Endometrium (tissue), 2 donors: ENCODE measurements around the gene ATP10A.
A peak's percentile ranks its signal among the peaks of the same experiment; 100 is the strongest.
"Not testable (repeated sequence)": the region's sequence is repeated elsewhere in the genome, so short reads cannot be mapped to it uniquely, and the experiment has no call there.

ENCODE experiments used
- FAIRE-seq: peaks from 2 replicates; lab custom pipeline; 2012; peaks lifted over from hg19 to GRCh38; lab: Jason Lieb, UNC
- donor health status: control.
- donor health status: control.

ATP10A gene

DNA sequence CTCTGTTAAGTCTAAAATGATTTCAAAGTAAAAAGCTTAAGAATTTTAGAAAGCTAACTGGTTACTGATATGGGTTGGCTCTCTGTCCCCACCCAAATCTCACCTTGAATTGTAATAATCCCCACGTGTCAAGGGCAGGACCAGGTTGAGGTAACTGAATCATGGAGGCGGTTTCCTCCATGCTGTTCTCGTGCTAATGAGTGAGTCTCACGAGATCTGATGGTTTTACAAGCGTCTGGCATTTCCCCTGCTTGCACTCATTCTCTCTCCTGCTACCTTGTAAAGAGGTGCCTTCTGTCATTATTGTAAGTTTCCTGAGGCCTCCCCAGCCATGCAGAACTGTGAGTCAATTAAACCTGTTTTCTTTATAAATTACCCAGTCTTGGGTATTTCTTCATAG, 7.1 kb downstream of the ATP10A start:
- not testable (repeated sequence) for FAIRE-seq

DNA sequence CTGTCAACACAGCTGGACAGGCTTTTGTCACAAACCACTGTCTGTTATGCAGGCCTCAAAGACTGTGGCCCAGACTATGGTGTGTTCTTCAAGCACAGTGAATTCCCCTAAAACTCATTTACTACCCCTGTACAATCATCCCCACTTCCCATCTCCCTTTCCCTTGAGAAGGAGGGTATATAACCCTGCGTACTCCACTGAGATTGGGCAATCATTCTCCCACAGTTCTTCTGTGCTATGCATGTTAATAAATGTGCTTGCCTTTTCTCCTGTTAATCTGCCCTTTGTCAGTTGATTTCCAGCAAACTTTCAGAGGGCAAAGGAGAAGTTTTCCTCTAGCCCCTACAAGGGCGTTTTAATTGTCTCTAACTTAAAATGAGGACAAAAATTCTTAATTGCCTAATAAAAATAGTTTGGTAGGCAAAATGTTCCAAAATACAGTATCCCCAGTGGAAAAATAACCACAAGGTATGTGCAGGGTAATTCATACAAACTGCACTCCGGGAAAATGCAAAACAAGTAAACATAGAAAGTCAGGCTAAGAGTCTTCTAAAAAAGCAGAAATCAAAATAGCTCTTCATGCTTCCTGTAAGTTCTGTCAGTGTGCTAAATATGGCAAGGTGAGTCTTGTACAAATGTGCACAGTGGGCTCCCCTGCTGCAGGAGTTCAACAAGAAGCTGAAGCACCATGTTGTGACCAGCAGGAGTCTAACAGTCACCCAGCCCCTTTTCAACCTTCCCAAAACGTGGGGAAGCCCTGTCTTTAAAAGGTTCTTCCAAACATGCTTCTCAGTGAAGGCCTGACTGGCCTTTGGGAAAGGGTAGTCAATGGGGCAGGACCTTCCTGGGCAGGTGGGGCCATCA, 10.2 kb downstream of the ATP10A start:
- FAIRE-seq: peak; percentile 93

DNA sequence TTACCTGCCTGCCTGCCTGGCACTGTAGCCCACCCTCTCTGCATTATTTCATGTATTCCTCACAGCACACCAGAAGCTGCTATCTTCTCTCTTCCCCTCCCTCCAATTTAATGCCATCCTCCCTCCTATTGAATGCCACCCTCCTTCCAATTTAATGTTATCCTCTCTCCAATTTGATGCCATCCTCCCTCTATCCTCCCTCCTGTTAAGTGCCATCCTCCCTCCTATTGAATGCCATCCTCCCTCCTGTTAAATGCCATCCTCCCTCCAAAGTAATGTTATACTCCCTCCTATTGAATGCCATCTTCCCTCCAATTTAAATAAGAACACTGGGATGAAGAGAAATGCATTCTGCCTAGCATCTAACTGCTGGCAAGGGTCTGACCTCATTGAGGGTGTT, 11.1 kb downstream of the ATP10A start:
- FAIRE-seq: no peak

DNA sequence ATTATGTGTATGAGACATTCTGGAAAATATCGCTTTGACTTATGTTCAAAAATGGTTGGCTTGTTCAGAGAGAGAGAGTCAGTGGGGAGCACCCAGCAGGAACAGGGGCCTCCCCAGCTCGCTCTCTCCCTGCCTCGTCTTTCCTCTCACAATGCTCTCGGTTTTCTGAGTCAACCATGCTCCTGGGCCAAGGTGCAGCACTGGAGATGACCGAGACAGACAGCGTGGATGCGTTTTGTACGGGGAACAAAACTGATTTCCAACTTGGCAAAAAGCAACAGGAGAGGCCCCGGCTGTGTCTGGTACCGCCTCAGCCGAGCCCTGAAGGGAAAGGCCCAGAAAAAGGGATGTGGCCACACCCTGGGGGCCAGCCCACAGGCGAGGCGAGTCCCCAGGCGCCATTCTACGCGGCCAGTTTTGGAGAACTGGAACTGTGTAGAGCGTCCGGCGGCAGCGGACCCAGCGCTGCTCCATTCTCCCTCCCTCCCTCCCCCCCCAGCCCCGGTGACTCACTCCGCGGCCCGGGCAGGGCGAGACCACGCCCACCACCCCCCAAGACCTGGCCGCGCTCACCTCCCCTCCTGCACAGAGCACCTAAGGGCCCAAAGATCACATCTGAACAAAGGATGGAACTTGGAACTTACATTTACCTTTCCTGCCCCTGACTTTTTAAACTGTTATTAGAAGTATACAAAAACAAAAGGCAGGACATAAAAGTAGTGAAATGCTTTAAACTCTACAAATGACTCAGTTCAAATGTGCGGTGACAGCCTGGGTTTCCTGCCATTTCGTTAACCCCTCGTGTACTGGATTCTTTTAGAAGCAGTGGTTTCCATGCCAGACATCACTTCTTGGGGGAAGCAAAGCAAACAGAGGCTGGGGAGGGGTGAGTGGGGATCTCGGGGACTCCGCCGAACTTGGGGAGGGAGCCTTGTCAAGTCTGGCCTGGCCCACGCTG, 12.7 kb downstream of the ATP10A start:
- no peak for FAIRE-seq

DNA sequence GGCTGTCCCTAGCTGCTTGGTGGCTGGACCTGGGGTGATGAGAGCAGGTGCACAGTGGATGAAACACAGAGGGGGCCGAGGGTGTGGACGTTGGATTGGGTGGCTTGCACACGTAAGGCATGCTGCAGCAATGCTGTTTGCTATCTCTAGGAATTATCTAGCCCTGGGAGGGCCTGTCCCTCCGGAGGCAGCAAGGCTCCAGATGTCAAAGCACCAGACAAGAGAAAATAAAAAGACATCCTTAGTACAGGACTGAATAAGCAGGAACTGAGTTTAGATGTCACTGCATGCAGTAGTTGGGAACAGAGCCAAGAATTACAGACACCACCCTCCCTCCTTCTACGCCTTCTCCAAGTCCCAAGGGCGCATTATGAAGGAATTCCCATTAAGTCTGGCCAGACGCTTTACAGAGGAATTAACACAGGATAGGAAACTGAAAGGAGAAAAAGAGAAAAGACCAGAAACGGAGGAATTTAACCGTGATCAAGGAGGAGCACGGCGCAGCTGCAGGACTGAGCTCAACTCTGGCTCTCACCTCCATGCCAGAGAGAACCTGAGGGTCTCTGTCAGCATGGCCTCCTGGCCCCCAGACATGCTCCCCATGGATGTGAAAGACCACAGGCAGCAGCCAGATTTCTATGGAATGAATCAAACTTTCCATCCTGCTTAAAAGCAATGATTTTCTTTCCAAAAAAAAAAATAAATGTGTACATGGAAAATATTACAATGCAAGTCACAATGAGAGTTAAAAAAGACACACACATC, 13.8 kb downstream of the ATP10A start:
- peak; percentile 94 for FAIRE-seq

DNA sequence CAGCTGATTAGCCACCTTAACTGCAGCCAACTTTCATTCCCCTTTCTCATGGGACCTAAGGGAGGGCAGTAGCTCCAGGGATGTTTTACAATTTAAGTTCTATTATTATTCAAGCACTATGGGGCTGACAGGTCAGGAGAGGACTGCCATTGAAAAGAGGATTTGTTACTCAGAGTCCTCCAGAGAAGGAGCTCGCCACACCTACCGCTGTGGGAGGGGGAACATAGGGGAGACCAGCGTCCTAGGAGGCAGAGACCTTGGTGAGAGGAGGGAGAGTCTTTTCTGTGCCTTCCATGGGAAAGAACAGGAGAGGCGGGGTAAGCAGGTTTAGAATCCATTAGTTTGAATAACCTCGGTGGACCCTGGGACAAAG, 14.4 kb downstream of the ATP10A start:
- no peak for FAIRE-seq

DNA sequence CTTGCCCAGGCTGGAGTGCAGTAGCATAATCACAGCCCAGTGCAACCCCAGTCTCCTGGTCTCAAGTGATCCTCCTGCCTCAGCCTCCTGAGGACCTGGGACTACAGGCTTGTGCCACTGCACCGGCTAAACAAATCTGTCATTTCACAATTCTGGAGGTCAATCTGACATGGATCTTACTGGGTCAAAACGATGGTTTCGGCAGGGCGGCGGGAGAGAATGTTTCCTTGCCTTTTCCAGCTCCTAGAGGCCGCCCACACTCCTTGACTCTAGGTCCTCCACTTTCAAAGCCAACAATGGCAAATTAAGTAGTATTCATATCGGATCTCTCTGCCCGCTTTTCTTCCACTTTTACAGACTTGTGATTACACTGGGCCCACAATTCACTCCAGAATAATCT, 14.8 kb downstream of the ATP10A start:
- no peak for FAIRE-seq

DNA sequence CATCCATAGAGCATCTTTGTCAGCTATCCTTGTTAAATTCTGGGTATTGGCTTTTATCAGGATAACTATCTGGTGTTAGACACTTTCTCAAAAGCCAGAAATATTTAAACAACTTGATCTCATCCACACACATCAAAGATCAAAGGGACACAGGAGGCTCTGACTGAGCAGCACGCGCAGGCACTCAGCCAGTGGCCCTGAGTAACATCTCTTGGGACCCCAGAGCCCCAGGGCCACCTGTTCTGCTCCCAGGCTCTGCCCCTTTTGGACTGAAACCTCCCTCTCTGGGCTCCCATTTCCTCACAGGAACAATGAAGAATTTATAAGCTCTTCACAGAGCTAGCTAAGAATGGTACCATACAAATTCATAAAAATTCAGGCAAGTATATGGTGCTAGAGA, 16.1 kb downstream of the ATP10A start:
- FAIRE-seq: no peak

DNA sequence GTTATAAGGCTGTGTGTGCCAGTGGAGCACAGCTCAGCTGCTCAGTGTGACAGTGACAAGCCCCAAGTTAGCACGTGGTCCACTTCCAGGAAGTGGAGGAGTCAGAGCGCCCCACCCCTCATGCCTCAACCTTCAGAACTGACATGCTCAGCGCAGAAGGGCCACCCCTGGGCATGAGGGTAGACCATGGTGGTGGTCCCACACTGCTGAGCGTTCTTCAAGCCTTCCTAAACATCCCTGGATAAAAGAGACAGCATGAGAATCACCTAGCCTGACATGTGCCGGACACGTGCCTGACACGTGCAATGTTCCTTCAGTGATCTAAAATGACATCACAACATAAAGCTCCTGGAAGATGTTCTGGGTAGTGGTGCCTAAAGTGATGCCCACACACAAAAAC, 16.8 kb downstream of the ATP10A start:
- no peak for FAIRE-seq

DNA sequence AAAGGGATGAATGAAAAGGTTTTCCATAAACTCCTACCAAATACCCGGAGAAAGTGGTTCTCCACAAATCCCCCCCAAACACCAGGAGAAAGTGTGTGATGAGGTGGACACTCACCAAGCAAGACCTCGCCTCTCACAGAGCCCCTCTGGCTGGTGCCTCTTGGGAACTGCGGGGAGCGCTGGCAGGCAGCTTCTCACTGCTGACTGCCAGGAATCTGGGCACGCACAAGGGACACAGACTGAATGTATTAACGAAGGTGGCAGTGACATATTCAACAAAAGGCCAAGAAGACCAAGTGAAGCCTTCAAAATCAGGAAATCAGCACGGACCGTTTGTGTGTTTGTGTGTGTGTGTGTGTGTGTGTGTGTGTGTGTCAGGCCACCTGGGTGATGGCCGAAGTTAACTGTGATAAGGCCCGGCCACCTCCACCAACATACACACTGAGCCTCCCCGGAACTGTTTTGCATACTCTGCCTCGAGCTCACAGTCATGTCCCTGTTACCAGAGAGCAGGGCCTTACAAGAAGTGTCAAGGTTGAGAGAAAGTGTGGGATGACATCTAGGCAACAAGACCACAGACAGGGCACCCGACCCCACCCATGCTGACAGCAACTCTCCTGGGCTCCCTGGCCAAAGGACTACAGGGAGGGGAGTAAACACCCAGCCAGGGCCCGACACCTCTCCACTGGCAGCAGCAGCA, 18.0 kb downstream of the ATP10A start:
- no peak for FAIRE-seq

DNA sequence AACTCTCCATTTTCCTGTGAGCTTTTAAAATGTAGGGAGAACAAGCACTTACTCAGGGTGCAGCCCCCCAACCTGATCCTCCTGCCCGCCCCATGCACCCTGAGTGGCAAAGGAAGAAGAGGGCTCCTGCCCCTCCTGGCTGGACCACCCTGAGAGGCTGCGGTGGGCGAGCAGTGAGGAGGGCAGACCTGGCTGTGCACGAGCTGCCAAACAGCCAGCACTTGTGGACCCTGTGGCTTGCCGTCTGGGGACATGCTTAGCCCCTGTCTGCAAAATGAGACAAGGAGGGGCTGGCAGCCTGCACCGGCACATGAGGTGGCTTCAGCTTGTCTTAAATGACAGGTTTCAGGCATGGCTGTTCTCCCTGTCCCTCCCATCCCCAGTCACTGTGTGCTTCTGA, 18.6 kb downstream of the ATP10A start:
- no peak for FAIRE-seq

DNA sequence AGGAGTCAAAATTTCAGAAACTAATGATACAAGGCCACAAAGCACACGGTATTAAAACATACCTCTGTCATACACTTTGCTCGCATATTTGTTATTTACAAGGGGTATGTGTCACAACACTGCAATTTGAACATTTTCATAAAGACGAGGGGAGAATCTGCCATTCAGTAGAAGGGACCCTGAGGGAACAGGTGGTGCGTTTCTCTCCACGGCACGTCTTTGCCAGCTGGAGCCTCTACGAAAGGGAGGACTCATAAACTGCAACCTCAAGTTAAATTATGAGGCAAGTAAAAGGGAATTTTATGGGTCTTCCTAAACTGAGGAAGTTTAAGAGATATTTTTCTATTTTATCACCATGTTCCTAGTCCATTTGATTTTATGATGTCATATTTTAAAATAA, 19.1 kb downstream of the ATP10A start:
- peak; percentile 26 for FAIRE-seq

DNA sequence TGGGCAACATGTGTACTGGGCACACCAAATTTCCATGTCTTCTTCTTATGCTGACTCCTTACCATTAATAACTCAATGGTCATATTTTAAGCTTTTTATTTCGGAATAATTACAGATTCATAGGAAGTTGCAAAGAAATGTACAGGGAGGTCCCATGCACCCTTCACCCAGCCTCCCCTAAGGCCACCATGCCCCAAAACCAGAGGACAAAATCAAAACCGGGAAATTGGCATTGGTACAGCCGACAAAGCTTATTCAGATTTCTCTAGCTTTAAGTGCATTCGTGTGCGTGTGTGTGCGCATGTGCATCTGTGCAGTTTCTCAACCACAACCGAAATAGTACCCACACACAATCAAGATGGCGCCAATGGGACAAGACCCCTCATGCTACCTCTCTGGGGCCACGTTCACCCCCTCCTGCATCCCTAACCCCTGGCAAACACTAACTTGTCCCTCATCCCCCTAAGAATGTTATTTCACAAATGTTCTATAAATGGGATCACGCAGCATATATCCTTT, 23.4 kb downstream of the ATP10A start:
- no peak for FAIRE-seq

DNA sequence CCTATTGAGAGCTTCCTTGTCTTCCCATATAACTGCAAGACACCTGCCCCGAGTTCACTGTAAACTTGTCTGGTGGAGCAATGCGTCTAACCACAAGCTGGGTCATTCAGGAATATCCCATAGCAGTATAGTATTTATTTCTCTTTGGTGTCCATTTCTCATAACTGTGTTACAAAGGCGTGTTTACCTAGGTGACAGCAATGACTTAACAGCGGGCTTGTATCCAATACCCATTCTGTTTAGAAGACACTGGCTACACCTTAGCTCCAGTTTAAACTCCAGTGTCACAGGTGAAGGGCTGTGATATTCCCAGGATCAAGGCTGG, 24.3 kb downstream of the ATP10A start:
- no peak for FAIRE-seq

DNA sequence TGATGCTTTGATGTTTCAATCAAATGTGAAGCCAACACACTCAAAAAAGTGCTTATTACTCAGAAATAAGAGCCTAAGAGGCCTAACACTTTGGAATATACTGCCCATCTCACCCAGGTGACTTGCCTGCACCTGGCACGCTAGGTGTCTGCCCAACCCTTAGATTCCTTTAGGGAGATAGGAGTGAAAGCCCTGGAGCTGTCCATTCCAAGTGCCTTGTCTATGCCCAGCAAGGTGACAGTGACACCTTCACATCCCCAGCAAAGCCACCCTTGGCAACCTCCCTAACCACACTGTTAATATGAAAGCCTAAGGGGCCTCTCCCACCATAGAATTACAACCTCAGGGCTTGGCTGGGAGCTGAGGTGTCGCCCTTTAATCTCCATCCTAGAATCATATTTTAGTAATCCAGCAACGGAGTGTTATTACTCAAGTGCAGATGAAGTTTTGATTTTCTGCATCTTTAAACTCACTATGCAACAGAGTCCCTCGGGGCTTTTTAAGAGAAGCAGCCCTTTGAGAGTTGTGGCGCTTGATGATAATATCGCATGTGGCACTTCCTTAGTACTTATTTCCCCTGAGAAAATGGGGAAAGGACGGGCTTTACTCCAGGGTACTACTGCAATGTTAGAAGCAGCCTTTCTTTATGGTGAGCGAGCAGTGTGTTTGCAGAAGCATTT, 24.8 kb downstream of the ATP10A start:
- no peak for FAIRE-seq

DNA sequence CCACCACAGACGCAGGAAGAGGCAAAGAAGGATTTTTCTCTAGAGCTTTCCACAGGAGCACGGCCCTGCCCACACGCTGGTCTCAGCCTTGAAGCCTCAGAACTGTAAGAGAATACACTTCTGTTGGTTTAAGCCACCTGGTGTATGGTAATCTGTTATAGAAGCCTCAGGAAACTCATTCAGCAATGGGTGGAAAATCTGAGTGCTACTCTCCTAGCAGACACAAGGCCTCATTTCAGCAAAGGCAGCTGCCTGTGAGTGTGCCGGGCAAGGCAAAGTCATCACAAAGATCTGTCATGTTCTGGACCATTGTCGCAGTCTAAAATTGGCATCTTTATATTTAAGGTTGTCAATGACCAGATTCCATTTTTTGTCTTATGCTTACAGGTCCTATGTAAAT, 31.0 kb downstream of the ATP10A start:
- FAIRE-seq: no peak

DNA sequence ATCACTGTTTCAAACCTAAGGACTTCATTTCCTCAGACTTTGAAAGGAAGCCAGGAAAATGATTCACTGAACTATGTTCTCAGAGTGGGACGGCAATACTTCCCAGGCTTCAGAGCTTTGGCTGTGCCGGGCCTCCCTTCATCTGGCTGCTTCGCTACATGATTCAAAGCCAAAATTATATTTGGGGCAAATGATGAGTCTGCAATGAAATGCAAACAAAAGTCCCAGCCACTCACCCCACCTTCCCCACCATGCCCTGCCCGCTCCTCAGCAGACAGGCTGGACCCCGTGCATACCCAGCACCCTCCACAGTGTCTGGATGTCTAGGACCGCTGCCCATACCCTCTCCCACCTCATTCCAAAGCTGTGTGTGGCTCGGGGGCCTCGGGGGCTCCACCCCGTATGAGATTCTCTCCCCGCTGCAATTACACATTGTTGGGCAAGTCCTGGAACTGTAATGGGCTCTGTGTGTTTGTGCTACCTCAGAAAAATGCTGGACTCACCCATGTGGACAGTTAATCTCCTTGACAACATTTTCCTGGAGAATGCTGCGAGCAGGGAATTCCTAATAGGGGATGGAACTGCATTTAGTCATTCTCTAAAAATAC, 32.2 kb downstream of the ATP10A start:
- no peak for FAIRE-seq

DNA sequence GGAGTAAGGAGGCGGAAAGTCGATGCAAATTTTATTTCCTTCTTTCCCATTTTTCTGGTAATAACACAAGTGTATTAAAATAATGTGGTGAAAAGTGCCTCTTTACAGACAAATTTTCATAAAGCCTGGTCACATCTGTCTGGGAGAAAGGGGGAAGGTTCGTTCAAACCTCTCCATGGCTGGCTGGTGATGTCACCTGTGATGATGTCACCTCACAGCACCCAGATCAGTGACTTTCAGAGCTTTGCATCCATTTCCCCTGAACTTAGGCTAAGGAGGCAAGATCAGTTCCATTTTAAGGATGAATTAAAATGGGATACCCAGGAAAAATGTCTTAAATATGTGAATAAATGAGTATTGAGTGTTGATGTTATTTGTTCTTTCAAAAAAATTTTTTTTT, 34.1 kb downstream of the ATP10A start:
- no peak for FAIRE-seq

DNA sequence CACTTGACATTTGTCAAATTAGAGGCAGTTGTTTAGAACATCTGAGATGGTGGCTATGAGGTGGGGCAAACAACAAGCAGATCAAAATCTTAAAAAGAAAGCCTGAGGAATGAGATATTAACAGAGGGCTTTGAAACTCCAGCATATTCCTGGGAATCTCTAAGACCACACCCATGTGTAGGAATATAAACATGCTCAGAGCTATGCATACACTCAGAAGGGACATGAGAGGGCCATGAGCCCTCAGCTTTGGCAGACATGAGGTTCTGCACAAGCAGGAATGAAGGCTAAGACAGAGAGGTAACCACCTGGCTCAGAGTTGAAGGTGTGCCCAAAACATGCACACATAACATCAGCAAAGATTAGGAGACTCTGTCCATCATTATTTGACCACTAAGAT, 37.9 kb downstream of the ATP10A start:
- no peak for FAIRE-seq

DNA sequence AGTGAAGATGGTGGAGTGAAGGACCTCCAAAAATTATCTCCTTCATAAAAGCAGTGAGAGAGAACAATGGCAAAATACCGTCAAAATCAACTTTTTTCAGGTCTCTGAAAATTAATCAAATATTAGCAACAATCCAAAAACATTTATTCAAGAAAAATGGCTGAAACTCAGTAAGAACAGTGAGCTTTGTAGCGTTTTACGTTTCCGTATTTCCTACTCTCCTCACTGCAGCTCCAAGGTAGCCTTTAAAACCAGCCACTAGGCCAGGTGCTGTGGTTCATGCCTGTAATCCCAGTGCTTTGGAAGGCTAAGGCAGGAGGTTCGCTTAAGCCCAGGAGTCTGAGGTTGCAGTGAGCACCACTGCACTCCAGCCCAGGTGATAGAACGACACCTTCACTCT, 38.5 kb downstream of the ATP10A start:
- no peak for FAIRE-seq

DNA sequence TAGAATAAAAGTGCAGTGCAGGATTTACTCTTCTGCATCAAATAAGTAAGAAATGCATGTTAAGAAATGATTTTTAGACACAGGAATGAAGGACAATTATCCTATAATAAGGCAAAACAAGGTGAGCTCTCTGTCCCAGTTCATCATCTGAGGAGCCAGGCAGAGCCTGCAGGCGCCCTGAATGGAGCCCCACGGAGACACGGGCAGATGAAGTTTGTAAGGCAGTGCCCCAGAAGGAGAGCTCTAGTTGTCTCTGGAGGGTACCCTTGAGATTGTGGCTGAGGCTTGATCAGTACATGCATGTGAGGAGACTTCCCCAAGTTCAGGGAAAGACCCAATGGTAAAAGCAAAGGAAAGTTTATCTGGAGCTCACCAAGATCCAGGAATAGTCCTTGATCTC, 50.3 kb downstream of the ATP10A start:
- FAIRE-seq: no peak
